K562 (cell line): ENCODE measurements around the gene DLGAP1. TPM values are rescaled to one million over a fixed set of nuclear protein-coding genes. Genes with fewer than 3 reads are reported as not detected.

Experiments
- DACH1 ChIP-seq: fragments of 450-650 bp; IDR thresholded peaks from 2 replicates; pipeline ENCODE4 v1.6.1; 2018; ENCODE audit not compliant: partially characterized antibody
- EGR1 ChIP-seq: fragments of 450-650 bp; conservative IDR thresholded peaks from 2 replicates; pipeline ENCODE4 v1.6.1; 2017; ENCODE audit warnings: mild to moderate bottlenecking
- ESRRA ChIP-seq: fragments of 450-650 bp; IDR thresholded peaks from 2 replicates; pipeline ENCODE4 v1.6.1; 2014; ENCODE audit warnings: low read depth, mild to moderate bottlenecking, moderate library complexity, borderline replicate concordance
- MBD2 ChIP-seq: sonication (generic); IDR thresholded peaks from 2 replicates; pipeline ENCODE4 v1.6.1; 2016; ENCODE audit warnings: low read depth, borderline replicate concordance
- MED1 ChIP-seq: sonication (generic); formaldehyde crosslinking; IDR thresholded peaks from 2 replicates; pipeline ENCODE4 v1.8.1; 2023; ENCODE audit warnings: missing genetic modification reagents, borderline replicate concordance
- MXD1 ChIP-seq: fragments of 250-450 bp; sonication (Bioruptor Pico); IDR thresholded peaks from 2 replicates; pipeline ENCODE4 v1.8.0; 2021; ENCODE audit warnings: borderline replicate concordance, mild to moderate bottlenecking, moderate library complexity; ENCODE audit not compliant: poor library complexity, severe bottlenecking
- RNF2 ChIP-seq: sonication (generic); IDR thresholded peaks from 2 replicates; pipeline ENCODE4 v1.6.1; 2016
- SIX5 ChIP-seq, 2 experiments: IDR thresholded peaks; 2 replicates each; pipeline ENCODE4 v1.6.1; 2011; ENCODE audit warnings: low read length in 2 of 2, borderline replicate concordance in 1 of 2, low read depth in 1 of 2, mild to moderate bottlenecking in 1 of 2, moderate library complexity in 1 of 2; ENCODE audit not compliant: insufficient read depth in 1 of 2
- SREBF2 ChIP-seq: sonication (generic); formaldehyde crosslinking; IDR thresholded peaks from 2 replicates; pipeline ENCODE4 v1.4.0; 2020; ENCODE audit warnings: mild to moderate bottlenecking, missing genetic modification reagents
- SRSF9 ChIP-seq: fragments of 200-400 bp; formaldehyde crosslinking; IDR thresholded peaks from 2 replicates; pipeline ENCODE4 v1.6.1; 2017; ENCODE audit warnings: low read depth, low read length, borderline replicate concordance
- ZFP91 ChIP-seq: sonication (generic); formaldehyde crosslinking; IDR thresholded peaks from 2 replicates; pipeline ENCODE4 v1.8.0; 2022; ENCODE audit warnings: mild to moderate bottlenecking, missing genetic modification reagents
- ZNF407 ChIP-seq: fragments of 450-650 bp; IDR thresholded peaks from 2 replicates; pipeline ENCODE4 v1.6.1; 2016; ENCODE audit warnings: low read depth
- ZNF57 ChIP-seq: fragments of 450-650 bp; formaldehyde crosslinking; IDR thresholded peaks from 2 replicates; pipeline ENCODE4 v1.4.0; 2020; ENCODE audit warnings: mild to moderate bottlenecking, moderate library complexity
- ZNF655 ChIP-seq: fragments of 250-450 bp; sonication (Bioruptor Pico); IDR thresholded peaks from 2 replicates; pipeline ENCODE4 v1.5.0; 2021
- polyA plus RNA-seq, 8 experiments: library from polyadenylated mRNA; depleted of rRNA in 4 of 8; stranded (reverse) in 5 of 8; unstranded in 3 of 8; fragments of >200 nt; fragmentation: Nextera tagmentation in 2 of 8; fragmentation: Illumina TruSeq in 1 of 8; extraction: Ambion mirVana in 2 of 8; extraction: Trizol in 1 of 8; gene quantifications; 2 replicates each; pipeline versions ENCODE4 v1.2.1 to v1.2.3, GENCODE V29; 2011 to 2014; ENCODE audit warnings: inconsistent platforms in 1 of 8, missing spikeins in 1 of 8
- total RNA-seq, 7 experiments: library from RNA; depleted of rRNA in 6 of 7; stranded (reverse); fragments of >200 nt in 6 of 7; fragmentation: Illumina TruSeq in 2 of 7; extraction: Trizol in 2 of 7; gene quantifications; 2 replicates each; pipeline versions ENCODE4 v1.2.1 to v1.2.3, GENCODE V29; 2011 to 2021; ENCODE audit warnings: low replicate concordance in 1 of 7

The DLGAP1 gene
- total and polyA plus RNA-seq, 9 of the 15 experiments (the other 6 are each of a cell fraction or from before 2014, with no cell fraction given), result 0.04 to 0.22 (median 0.08) TPM

- no peak for TF ChIP-seq ZNF407
- TF ChIP-seq ZFP91 (CRISPR knock-in tag), result 0 out of 2 replicates have a peak, but pooled peaks have one; percentile 34
- no peak for TF ChIP-seq MXD1 (CRISPR knock-in tag)
- TF ChIP-seq SREBF2 (CRISPR knock-in tag), result no peak
- no peak for TF ChIP-seq ZNF57 (CRISPR knock-in tag)
- TF ChIP-seq DACH1, result no peak
- 0 out of 2 replicates have a peak, but pooled peaks have one; percentile 2 for TF ChIP-seq EGR1
- peak; percentile 66 for TF ChIP-seq RNF2
- no peak for TF ChIP-seq ZNF655
- TF ChIP-seq SRSF9, result no peak
- no peak for TF ChIP-seq SIX5 (IDR thresholded peaks at IDR 0.05; ENCODE audit: borderline replicate concordance in 1 of 2, insufficient read depth in 1 of 2, low read depth in 1 of 2, low read length in 2 of 2)
- TF ChIP-seq MBD2, result no peak
- peak; percentile 99 for TF ChIP-seq ESRRA
- no peak for TF ChIP-seq MED1 (CRISPR knock-in tag)
Observed at GRCh38 chr18:3585656-3586509, 869.2 kb downstream of the DLGAP1 start (continued).
